SK-N-DZ (cell line): Measurements from ENCODE around the gene BDH1. TPM values are rescaled to one million over a fixed set of nuclear protein-coding genes. Genes with fewer than 3 reads are reported as not detected.
"Not testable (repeated sequence)": the region's sequence is repeated elsewhere in the genome, so short reads cannot be mapped to it uniquely, and the experiment has no call there.

Source experiments
- DNase-seq: peaks from one replicate; pipeline ENCODE4 v3.0.0-alpha.2; 2015; ENCODE audit warnings: low spot score
- polyA plus RNA-seq, 2 experiments: library from polyadenylated mRNA; depleted of rRNA; stranded (reverse); fragments of >200 nt; gene quantifications; 2 replicates each; pipeline ENCODE4 v1.2.3, GENCODE V29; 2014

Gene BDH1, protein sequence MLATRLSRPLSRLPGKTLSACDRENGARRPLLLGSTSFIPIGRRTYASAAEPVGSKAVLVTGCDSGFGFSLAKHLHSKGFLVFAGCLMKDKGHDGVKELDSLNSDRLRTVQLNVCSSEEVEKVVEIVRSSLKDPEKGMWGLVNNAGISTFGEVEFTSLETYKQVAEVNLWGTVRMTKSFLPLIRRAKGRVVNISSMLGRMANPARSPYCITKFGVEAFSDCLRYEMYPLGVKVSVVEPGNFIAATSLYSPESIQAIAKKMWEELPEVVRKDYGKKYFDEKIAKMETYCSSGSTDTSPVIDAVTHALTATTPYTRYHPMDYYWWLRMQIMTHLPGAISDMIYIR
- polyA plus RNA-seq (2014; cell fraction: cytosol; rRNA removed) = 36.4 and 40.1 TPM in 2 replicates
- polyA plus RNA-seq (2014; cell fraction: nucleus; rRNA removed) = 57.0 and 76.4 TPM in 2 replicates

GRCh38 chr3:197555281-197556261 lies at the start of gene BDH1:
Gene BDH1, minus strand, starts transcription at chr3:197555968. Its CDS starts 9,525 bp downstream, at chr3:197546443.
- DNase-seq = peak; percentile 77

DNA sequence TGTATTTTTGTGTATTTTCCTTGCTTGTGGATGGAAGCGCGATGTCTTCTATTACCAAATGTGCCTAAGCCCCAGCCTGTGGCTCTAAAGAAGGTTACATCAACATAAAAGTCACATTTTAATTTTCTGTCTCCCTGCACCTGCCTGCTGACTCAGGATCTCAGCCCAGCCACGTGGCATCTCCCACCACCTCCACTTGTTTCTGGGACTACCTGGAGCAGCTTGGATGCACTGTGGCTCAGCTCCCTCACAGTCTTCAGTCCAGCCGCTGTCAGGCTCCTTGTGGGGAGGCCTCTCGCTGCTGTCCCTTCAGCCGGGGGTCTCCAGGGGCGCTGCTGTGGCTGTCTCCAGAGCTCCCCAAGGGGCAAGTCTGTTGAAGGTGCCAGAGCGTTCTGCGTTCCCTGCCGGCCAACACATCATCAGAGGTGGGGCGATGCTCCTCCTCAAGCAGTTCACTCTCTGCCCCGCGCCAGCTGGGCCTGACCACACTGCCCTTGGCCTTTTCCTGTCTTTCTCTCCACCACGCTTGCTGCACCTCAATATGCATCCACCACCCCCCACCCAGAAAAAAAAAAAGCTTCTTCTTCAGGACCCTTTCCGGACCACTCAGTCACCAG lies 47.7 kb upstream of the BDH1 start:
- DNase-seq = no peak

- not testable (repeated sequence) for DNase-seq
Measured at GRCh38 chr3:197602351-197602750, 46.6 kb upstream of the BDH1 start.

- not testable (repeated sequence) for DNase-seq
Measured at GRCh38 chr3:197601566-197601840, 45.7 kb upstream of the BDH1 start.

GRCh38 chr3:197600796-197601565 lies 45.2 kb upstream of the BDH1 start:
- DNase-seq = no peak

GRCh38 chr3:197599089-197599765 lies 43.5 kb upstream of the BDH1 start:
- DNase-seq = peak; percentile 88

DNA sequence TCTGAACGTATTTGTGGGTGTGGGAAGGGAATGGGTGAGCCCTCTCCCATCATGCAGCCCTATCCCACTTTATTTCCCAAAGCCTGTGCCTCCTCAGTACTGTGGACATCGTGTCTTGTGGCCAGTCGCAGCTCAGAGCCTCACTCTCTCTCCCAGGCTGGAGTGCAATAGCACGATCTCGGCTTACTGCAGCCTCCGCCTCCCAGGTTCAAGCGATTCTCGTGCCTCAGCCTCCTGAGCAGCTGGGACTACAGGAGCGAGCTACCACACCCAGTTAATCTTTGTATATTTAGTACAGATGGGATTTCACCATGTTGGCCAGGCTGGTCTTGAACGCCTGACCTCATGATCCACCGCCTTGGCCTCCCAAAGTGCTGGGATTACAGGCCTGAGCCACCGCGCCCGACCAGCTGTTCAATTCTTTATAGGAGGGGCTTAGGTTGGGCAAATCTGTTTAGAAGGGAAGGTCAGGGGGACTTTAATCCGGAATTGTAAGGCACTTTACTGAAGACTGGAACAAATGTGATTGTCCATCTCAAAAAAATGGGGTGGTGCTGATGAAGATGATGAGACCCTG lies 42.7 kb upstream of the BDH1 start:
- DNase-seq = no peak

GRCh38 chr3:197597335-197597734 lies 41.6 kb upstream of the BDH1 start:
- DNase-seq = no peak

GRCh38 chr3:197595470-197596185 lies 39.9 kb upstream of the BDH1 start:
- no peak for DNase-seq

GRCh38 chr3:197593046-197593380 lies 37.2 kb upstream of the BDH1 start:
- DNase-seq = no peak

- no peak for DNase-seq
Measured at GRCh38 chr3:197592361-197593045, 36.7 kb upstream of the BDH1 start.

DNA sequence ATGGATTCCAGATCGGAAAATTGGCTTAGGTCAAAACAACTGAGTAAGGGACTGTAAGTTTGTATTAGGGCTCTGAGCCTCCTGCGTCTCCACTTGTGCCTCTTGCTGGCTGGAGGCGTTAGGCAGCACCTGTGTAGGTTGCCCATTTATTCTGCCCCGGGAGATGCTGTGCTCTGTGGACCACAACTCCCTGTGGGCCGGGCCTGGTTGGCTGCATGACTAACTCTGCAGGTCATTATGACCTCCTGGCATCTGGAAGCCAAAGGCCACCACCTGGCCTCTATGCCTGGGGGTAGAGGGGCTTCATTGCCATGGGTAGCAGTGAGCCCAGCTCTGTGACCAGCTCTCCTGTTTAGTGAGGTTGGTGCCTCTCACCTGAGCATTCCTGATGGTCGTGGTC lies 36.0 kb upstream of the BDH1 start:
- no peak for DNase-seq

- no peak for DNase-seq
Measured at GRCh38 chr3:197590313-197590962, 34.7 kb upstream of the BDH1 start.

DNA sequence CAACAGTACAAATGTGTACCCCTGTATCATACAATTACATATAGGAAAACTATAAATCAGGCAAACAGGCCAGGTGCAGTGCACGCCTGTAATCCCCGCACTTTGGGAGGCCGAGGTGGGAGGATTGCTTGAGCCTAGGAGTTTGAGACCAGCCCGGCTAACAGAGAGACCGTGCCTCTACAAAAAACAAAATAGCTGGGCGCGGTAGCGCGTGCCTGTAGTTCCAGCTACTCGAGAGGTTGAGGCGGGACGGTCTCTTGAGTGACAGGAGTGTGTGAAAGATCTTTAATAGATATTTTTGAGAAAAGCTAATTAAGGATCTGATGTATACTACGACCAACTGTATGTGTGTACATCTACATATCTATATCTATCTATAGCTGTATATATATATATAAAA lies 33.8 kb upstream of the BDH1 start:
- DNase-seq = no peak

- DNase-seq = not testable (repeated sequence)
Measured at GRCh38 chr3:197586768-197587167, 31.0 kb upstream of the BDH1 start.

DNA sequence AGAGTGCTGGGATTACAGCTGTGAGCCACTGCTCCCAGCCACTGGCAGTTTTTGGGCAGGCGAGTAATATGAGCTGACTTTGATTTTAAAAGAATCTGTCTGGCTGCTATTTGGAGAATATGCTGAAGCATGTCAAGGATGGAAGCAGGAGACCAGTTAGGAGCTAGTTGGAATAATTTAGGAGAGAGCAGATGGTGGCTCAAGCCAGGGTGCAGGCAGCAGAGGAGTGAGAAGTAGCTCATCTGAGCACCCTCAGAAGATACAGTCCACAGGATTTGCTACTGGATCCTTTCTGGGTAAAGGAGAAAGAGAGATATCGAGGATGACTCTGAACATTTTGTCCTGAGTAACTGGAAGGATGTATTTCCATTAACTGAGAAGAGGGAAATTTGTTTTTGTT lies 30.4 kb upstream of the BDH1 start:
- DNase-seq = no peak

- DNase-seq = no peak
Measured at GRCh38 chr3:197584733-197585132, 29.0 kb upstream of the BDH1 start.

GRCh38 chr3:197583371-197583770 lies 27.6 kb upstream of the BDH1 start:
- DNase-seq = no peak

DNA sequence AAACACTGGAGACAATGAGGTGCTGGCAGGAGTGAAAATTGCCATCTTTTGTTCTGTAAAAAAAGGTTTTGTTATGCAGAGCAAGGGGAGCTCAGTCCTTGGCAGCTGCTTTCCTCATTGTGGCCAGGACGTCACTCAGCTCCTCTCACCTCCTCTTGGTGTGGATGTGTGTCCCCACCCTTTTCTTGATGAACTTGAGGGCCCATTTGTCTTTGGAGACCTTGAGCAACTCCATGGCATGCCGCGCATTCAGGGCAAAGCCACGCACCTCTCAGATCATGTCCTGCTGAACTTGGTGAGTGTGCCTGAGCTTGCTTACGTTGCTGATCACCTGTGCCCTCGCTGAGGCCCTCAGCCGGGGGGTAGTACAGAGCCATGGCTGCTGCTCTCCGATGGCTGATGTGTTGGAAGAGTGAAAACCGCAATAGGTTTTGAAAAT lies 24.5 kb upstream of the BDH1 start:
- no peak for DNase-seq
